NB4 (cell line): Measurements from ENCODE around the gene SLC25A26.

Experiments used
- DNase-seq: peaks from one replicate; pipeline ENCODE4 v3.0.0; 2010; ENCODE audit warnings: low read depth
- H3K4me3 ChIP-seq: one replicate; pipeline ENCODE4 v1.5.1; 2011; ENCODE audit warnings: mild to moderate bottlenecking, low read depth, low read length, moderate library complexity
- MAX ChIP-seq: IDR thresholded peaks from 2 replicates; pipeline ENCODE4 v1.6.1; 2011; ENCODE audit warnings: low read depth, low read length
- MYC ChIP-seq: IDR thresholded peaks from 2 replicates; pipeline ENCODE4 v1.6.1; 2011; ENCODE audit warnings: low read depth, low read length
- POLR2A ChIP-seq: IDR thresholded peaks from 2 replicates; pipeline ENCODE4 v1.6.1; 2011; ENCODE audit warnings: mild to moderate bottlenecking; ENCODE audit not compliant: insufficient read length; ENCODE audit errors: extremely low read depth
- TF ChIP-seq, protein P1 (sequence below): IDR thresholded peaks from one replicate; pipeline ENCODE4 v1.5.1; 2012; ENCODE audit warnings: low read depth, low read length

SLC25A26 gene, protein sequence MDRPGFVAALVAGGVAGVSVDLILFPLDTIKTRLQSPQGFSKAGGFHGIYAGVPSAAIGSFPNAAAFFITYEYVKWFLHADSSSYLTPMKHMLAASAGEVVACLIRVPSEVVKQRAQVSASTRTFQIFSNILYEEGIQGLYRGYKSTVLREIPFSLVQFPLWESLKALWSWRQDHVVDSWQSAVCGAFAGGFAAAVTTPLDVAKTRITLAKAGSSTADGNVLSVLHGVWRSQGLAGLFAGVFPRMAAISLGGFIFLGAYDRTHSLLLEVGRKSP

GRCh38 chr3:66220602-66221377, at the start of gene SLC25A26:
SLC25A26 (plus strand) TSS chr3:66221001; CDS start chr3:66221095, 94 bp downstream.
- H3K4me3 ChIP-seq: peak within 1 kb of the TSS; percentile 73
- peak; percentile 95 for DNase-seq
- peak; percentile 99 for TF ChIP-seq MAX
- TF ChIP-seq POLR2A: peak; percentile 59
- TF ChIP-seq, protein P1, sequence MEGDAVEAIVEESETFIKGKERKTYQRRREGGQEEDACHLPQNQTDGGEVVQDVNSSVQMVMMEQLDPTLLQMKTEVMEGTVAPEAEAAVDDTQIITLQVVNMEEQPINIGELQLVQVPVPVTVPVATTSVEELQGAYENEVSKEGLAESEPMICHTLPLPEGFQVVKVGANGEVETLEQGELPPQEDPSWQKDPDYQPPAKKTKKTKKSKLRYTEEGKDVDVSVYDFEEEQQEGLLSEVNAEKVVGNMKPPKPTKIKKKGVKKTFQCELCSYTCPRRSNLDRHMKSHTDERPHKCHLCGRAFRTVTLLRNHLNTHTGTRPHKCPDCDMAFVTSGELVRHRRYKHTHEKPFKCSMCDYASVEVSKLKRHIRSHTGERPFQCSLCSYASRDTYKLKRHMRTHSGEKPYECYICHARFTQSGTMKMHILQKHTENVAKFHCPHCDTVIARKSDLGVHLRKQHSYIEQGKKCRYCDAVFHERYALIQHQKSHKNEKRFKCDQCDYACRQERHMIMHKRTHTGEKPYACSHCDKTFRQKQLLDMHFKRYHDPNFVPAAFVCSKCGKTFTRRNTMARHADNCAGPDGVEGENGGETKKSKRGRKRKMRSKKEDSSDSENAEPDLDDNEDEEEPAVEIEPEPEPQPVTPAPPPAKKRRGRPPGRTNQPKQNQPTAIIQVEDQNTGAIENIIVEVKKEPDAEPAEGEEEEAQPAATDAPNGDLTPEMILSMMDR: no peak
- TF ChIP-seq MYC: peak; percentile 84

DNA sequence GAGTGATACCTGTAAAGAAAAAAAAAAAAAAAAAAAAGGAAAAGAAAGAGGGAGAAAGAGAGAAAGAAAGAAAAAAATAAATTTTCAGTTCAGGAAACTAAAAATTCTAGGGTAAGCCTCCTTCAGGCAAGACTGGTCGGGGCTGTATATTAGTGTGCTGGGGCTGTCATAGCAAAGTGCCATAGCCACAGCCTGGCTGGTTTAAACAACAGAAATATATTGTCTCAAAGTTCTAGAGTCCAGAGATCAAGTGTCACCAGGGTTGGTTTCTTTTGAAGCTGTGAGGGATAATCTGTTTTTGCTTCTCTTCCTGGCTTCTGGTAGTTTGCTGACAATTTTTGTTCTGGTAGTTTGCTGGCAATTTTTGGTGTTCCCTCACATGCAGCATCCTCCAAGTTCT, 48.4 kb upstream of the SLC25A26 start:
- H3K4me3 ChIP-seq: no peak overlapping the region
- TF ChIP-seq MAX: no peak
- no peak for TF ChIP-seq POLR2A
- no peak for TF ChIP-seq MYC
- TF ChIP-seq, protein P1: no peak
- no peak for DNase-seq

- DNase-seq: no peak
- no peak for TF ChIP-seq MAX
- TF ChIP-seq, protein P1: no peak
- no peak for TF ChIP-seq POLR2A
- no peak for TF ChIP-seq MYC
- H3K4me3 ChIP-seq: no peak overlapping the region
These were observed 43.8 kb upstream of the SLC25A26 start for GRCh38 chr3:66177026-66177425.

- DNase-seq: no peak
- TF ChIP-seq MAX: no peak
- TF ChIP-seq, protein P1: no peak
- no peak for TF ChIP-seq MYC
- no peak for TF ChIP-seq POLR2A
- H3K4me3 ChIP-seq: no peak overlapping the region
These were observed 42.6 kb upstream of the SLC25A26 start for GRCh38 chr3:66178206-66178605.

GRCh38 chr3:66179793-66180192, 41.0 kb upstream of the SLC25A26 start:
- TF ChIP-seq POLR2A (no peak), MAX (no peak), MYC (no peak)
- TF ChIP-seq, protein P1: no peak
- no peak overlapping the region for H3K4me3 ChIP-seq
- DNase-seq: no peak
